Erythroblast (primary cell): ENCODE results near the gene SNX30.

Source experiments
- GATA1 ChIP-seq: IDR thresholded peaks from 2 replicates; pipeline ENCODE4 v1.6.1; 2011; ENCODE audit warnings: low read depth, mild to moderate bottlenecking, control low read depth, low read length, moderate library complexity
- POLR2A ChIP-seq: IDR thresholded peaks from 2 replicates; pipeline ENCODE4 v1.6.1; 2011; ENCODE audit warnings: mild to moderate bottlenecking, low read length

GRCh38 chr9:112787978-112788377 lies 37.4 kb downstream of the SNX30 start:
- TF ChIP-seq POLR2A = no peak
- TF ChIP-seq GATA1 = no peak
